Left renal cortex interstitium (tissue), 4 donors: Measurements from ENCODE around the gene ARRB1. TPM values are rescaled to one million over a fixed set of nuclear protein-coding genes. Genes with fewer than 3 reads are reported as not detected.

Source experiments
- DNase-seq, 4 donors: peaks; one replicate each; pipeline ENCODE4 v3.0.0-alpha.2; 2013; ENCODE audit warnings: low read depth in 4 of 4, low spot score in 2 of 4, missing footprints in 1 of 4
- polyA plus RNA-seq, 4 donors: library from polyadenylated mRNA; unstranded; fragments of 120-200 nt; gene quantifications; one replicate each; pipeline ENCODE4 v1.2.1, GENCODE V29; 2013; ENCODE audit not compliant: insufficient read length in 4 of 4

The ARRB1 gene
- polyA plus RNA-seq, 4 donors = 22.7 to 27.6 (median 25.1) TPM

GRCh38 chr11:75303544-75304224 lies 47.8 kb downstream of the ARRB1 start:
- DNase-seq = no peak

GRCh38 chr11:75302371-75302770 lies 49.1 kb downstream of the ARRB1 start:
- DNase-seq = no peak

- no peak for DNase-seq
Measured at GRCh38 chr11:75301601-75302345, 49.7 kb downstream of the ARRB1 start.

- no peak for DNase-seq
Measured at GRCh38 chr11:75301131-75301530, 50.3 kb downstream of the ARRB1 start.

GRCh38 chr11:75298976-75299260 lies 52.5 kb downstream of the ARRB1 start:
- no peak for DNase-seq

GRCh38 chr11:75298191-75298975 lies 53.1 kb downstream of the ARRB1 start:
- no peak for DNase-seq

GRCh38 chr11:75293903-75294302 lies 57.6 kb downstream of the ARRB1 start:
- no peak for DNase-seq

- DNase-seq = no peak
Measured at GRCh38 chr11:75292943-75293342, 58.5 kb downstream of the ARRB1 start.

GRCh38 chr11:75291741-75292140 lies 59.7 kb downstream of the ARRB1 start:
- DNase-seq = no peak

- DNase-seq = no peak
Measured at GRCh38 chr11:75289919-75290318, 61.5 kb downstream of the ARRB1 start.

- DNase-seq = no peak
Measured at GRCh38 chr11:75289511-75289760, 62.0 kb downstream of the ARRB1 start.

- DNase-seq = no peak
Measured at GRCh38 chr11:75287579-75287978, 63.9 kb downstream of the ARRB1 start.

GRCh38 chr11:75286826-75287465 lies 64.5 kb downstream of the ARRB1 start:
- no peak for DNase-seq

- no peak for DNase-seq
Measured at GRCh38 chr11:75285776-75286360, 65.6 kb downstream of the ARRB1 start.

- no peak for DNase-seq
Measured at GRCh38 chr11:75283391-75283931, 68.0 kb downstream of the ARRB1 start.

- no peak for DNase-seq
Measured at GRCh38 chr11:75281469-75282095, 69.9 kb downstream of the ARRB1 start.

- DNase-seq = no peak
Measured at GRCh38 chr11:75280770-75281468, 70.5 kb downstream of the ARRB1 start.

GRCh38 chr11:75280227-75280701 lies 71.2 kb downstream of the ARRB1 start:
- peak; percentile 36 to 63 (median 52) for DNase-seq

GRCh38 chr11:75279273-75279672 lies 72.2 kb downstream of the ARRB1 start:
- DNase-seq = no peak
